Measurements from ENCODE around the gene CEP76. TPM values are rescaled to one million over a fixed set of nuclear protein-coding genes. Genes with fewer than 3 reads are reported as not detected.
"Not testable (repeated sequence)": the region's sequence is repeated elsewhere in the genome, so short reads cannot be mapped to it uniquely, and the experiment has no call there.

CEP76 gene
- total RNA-seq, 1 donor from 2014 or later, result 12.4 TPM

- DNase-seq (ENCODE audit: extremely low spot score, unreplicated experiment), result no peak
- Mint-ChIP-seq H3K4me1 (ENCODE audit: unreplicated experiment) (peaks cover 27% of the 10 kb centered on the region), H3K4me3 (no peak overlapping the region), H3K27ac (no peak overlapping the region), H3K27me3 (no peaks in the 10 kb centered on the region), H3K36me3 (peaks cover 4% of the 10 kb centered on the region), H3K9me3 (peaks cover 5% of the 10 kb centered on the region)
- TF ChIP-seq CTCF (conservative IDR thresholded peaks at IDR 0.05), result no peak
Measured at GRCh38 chr18:12647773-12648172, 54.8 kb downstream of the CEP76 start.

GRCh38 chr18:12645751-12646203, 56.7 kb downstream of the CEP76 start:
- no peak for DNase-seq (ENCODE audit: extremely low spot score, unreplicated experiment)
- peaks cover 16% of the 10 kb centered on the region for H3K4me1 Mint-ChIP-seq (ENCODE audit: unreplicated experiment)
- H3K27me3 Mint-ChIP-seq, result no peaks in the 10 kb centered on the region
- H3K36me3 Mint-ChIP-seq, result peaks cover 4% of the 10 kb centered on the region
- H3K9me3 Mint-ChIP-seq, result peaks cover 5% of the 10 kb centered on the region
- TF ChIP-seq CTCF (conservative IDR thresholded peaks at IDR 0.05), result no peak
- peak overlapping the region; percentile 8 for H3K4me3 Mint-ChIP-seq
- H3K27ac Mint-ChIP-seq, result peak overlapping the region; percentile 22

- H3K4me1 Mint-ChIP-seq (ENCODE audit: unreplicated experiment), result peaks cover 21% of the 10 kb centered on the region
- DNase-seq (ENCODE audit: extremely low spot score, unreplicated experiment), result no peak
- H3K27me3 Mint-ChIP-seq, result no peaks in the 10 kb centered on the region
- peak overlapping the region; percentile 22 for H3K27ac Mint-ChIP-seq
- peaks cover 4% of the 10 kb centered on the region for H3K36me3 Mint-ChIP-seq
- no peak for TF ChIP-seq CTCF (conservative IDR thresholded peaks at IDR 0.05)
- H3K9me3 Mint-ChIP-seq, result peaks cover 5% of the 10 kb centered on the region
- no peak overlapping the region for H3K4me3 Mint-ChIP-seq
Measured at GRCh38 chr18:12645254-12645653, 57.3 kb downstream of the CEP76 start.

GRCh38 chr18:12643756-12644155, 58.8 kb downstream of the CEP76 start:
- peaks cover 23% of the 10 kb centered on the region for H3K4me1 Mint-ChIP-seq (ENCODE audit: unreplicated experiment)
- H3K27ac Mint-ChIP-seq; H3K9me3 Mint-ChIP-seq; H3K36me3 Mint-ChIP-seq; H3K4me3 Mint-ChIP-seq; H3K27me3 Mint-ChIP-seq; DNase-seq (ENCODE audit: extremely low spot score, unreplicated experiment): not testable (repeated sequence)

- Mint-ChIP-seq H3K4me3 (no peak overlapping the region), H3K36me3 (peaks cover 4% of the 10 kb centered on the region)
Measured at GRCh38 chr18:12640881-12641200, 61.7 kb downstream of the CEP76 start.

More at GRCh38 chr18:12640881-12641200, 61.7 kb downstream of the CEP76 start:
- H3K4me1 Mint-ChIP-seq (ENCODE audit: unreplicated experiment), result peaks cover 22% of the 10 kb centered on the region
- no peaks in the 10 kb centered on the region for H3K27me3 Mint-ChIP-seq
- TF ChIP-seq CTCF (conservative IDR thresholded peaks at IDR 0.05), result no peak
- H3K27ac Mint-ChIP-seq, result no peak overlapping the region
- peaks cover 5% of the 10 kb centered on the region for H3K9me3 Mint-ChIP-seq
- no peak for DNase-seq (ENCODE audit: extremely low spot score, unreplicated experiment)
